Liver (tissue), 9 donors: Measurements from ENCODE around the gene NOL4L. TPM values are rescaled to one million over a fixed set of nuclear protein-coding genes. Genes with fewer than 3 reads are reported as not detected.

ENCODE experiments used
- DNase-seq: peaks from one replicate; pipeline ENCODE4 v3.0.0-alpha.2; 2017; ENCODE audit warnings: low spot score
- H3K27ac ChIP-seq, 2 donors: one replicate each; pipeline ENCODE4 v1.7.0; 2013; ENCODE audit warnings: inconsistent platforms in 2 of 2, low read length in 2 of 2, control low read depth in 1 of 2, low read depth in 1 of 2, mild to moderate bottlenecking in 1 of 2
- H3K27me3 ChIP-seq, 4 donors: one replicate each; pipeline versions ENCODE4 v1.6.1 to v1.7.0; 2013; ENCODE audit warnings: low read length in 3 of 4, inconsistent platforms in 1 of 4, mild to moderate bottlenecking in 1 of 4, moderate library complexity in 1 of 4; ENCODE audit not compliant: control insufficient read depth in 4 of 4, insufficient read depth in 4 of 4
- H3K36me3 ChIP-seq, 4 donors: one replicate each; pipeline versions ENCODE4 v1.6.1 to v1.7.0; 2013; ENCODE audit warnings: low read length in 3 of 4, mild to moderate bottlenecking in 3 of 4, low read depth in 1 of 4, moderate library complexity in 1 of 4; ENCODE audit not compliant: control insufficient read depth in 4 of 4, insufficient read depth in 3 of 4
- H3K4me1 ChIP-seq, 4 donors: one replicate each; pipeline versions ENCODE4 v1.6.1 to v1.7.0; 2013; ENCODE audit warnings: low read length in 3 of 4, mild to moderate bottlenecking in 3 of 4, moderate library complexity in 1 of 4; ENCODE audit not compliant: control insufficient read depth in 4 of 4, insufficient read depth in 4 of 4
- H3K4me3 ChIP-seq, 3 donors: one replicate each; pipeline versions ENCODE4 v1.6.1 to v1.7.0; 2013; ENCODE audit warnings: low read length in 3 of 3, control low read depth in 1 of 3, low read depth in 1 of 3, mild to moderate bottlenecking in 1 of 3
- H3K9ac ChIP-seq, 2 donors: one replicate each; pipeline ENCODE4 v1.7.0; 2013; ENCODE audit warnings: low read length in 2 of 2, mild to moderate bottlenecking in 2 of 2, moderate library complexity in 2 of 2, control low read depth in 1 of 2, low read depth in 1 of 2
- H3K9me3 ChIP-seq, 4 donors: one replicate each; pipeline versions ENCODE4 v1.6.1 to v1.7.0; 2013; ENCODE audit warnings: low read length in 3 of 4; ENCODE audit not compliant: control insufficient read depth in 4 of 4
- EGR1 ChIP-seq, 2 donors: IDR thresholded peaks; 2 replicates each; pipeline ENCODE4 v1.6.1; 2016 to 2018; ENCODE audit warnings: antibody characterized with exemption in 2 of 2, low read depth in 2 of 2
- FOXA1 ChIP-seq: IDR thresholded peaks from 2 replicates; pipeline ENCODE4 v1.6.1; 2016; ENCODE audit warnings: antibody characterized with exemption
- FOXA2 ChIP-seq: IDR thresholded peaks from 2 replicates; pipeline ENCODE4 v1.6.1; 2016; ENCODE audit warnings: antibody characterized with exemption
- GABPA ChIP-seq, 2 donors: IDR thresholded peaks in 1 of 2; conservative IDR thresholded peaks in 1 of 2; 2 replicates each; pipeline ENCODE4 v1.6.1; 2016; ENCODE audit warnings: antibody characterized with exemption in 2 of 2, mild to moderate bottlenecking in 1 of 2, moderate library complexity in 1 of 2
- HNF4A ChIP-seq, 2 donors: conservative IDR thresholded peaks; 2 replicates each; pipeline ENCODE4 v1.6.1; 2016; ENCODE audit warnings: antibody characterized with exemption in 2 of 2, mild to moderate bottlenecking in 2 of 2
- HNF4G ChIP-seq: IDR thresholded peaks from 2 replicates; pipeline ENCODE4 v1.6.1; 2016; ENCODE audit warnings: antibody characterized with exemption
- JUND ChIP-seq, 2 donors: IDR thresholded peaks; 2 replicates each; pipeline ENCODE4 v1.6.1; 2016; ENCODE audit warnings: antibody characterized with exemption in 2 of 2
- NR2F2 ChIP-seq: IDR thresholded peaks from 2 replicates; pipeline ENCODE4 v1.6.1; 2016; ENCODE audit warnings: antibody characterized with exemption
- RAD21 ChIP-seq, 2 donors: IDR thresholded peaks; 2 replicates each; pipeline ENCODE4 v1.6.1; 2016; ENCODE audit warnings: antibody characterized with exemption in 2 of 2, mild to moderate bottlenecking in 2 of 2
- RXRA ChIP-seq, 2 donors: IDR thresholded peaks; 2 replicates each; pipeline ENCODE4 v1.6.1; 2017 to 2018; ENCODE audit warnings: antibody characterized with exemption in 2 of 2, mild to moderate bottlenecking in 1 of 2
- SP1 ChIP-seq: IDR thresholded peaks from 2 replicates; pipeline ENCODE4 v1.6.1; 2018; ENCODE audit warnings: antibody characterized with exemption, mild to moderate bottlenecking
- TAF1 ChIP-seq: conservative IDR thresholded peaks from 2 replicates; pipeline ENCODE4 v1.6.1; 2016; ENCODE audit warnings: antibody characterized with exemption, mild to moderate bottlenecking
- YY1 ChIP-seq: IDR thresholded peaks from 2 replicates; pipeline ENCODE4 v1.6.1; 2016; ENCODE audit warnings: antibody characterized with exemption, mild to moderate bottlenecking
- WGBS: extraction: QIAGEN DNeasy Blood & Tissue Kit; methylation state at CpG from one replicate; pipeline ENCODE4 v1.1.7; 2013; 5-methylcytosine and 5-hydroxymethylcytosine counted together
- polyA plus RNA-seq, 2 donors: library from polyadenylated mRNA; stranded (reverse) in 1 of 2; unstranded in 1 of 2; fragments of 200-250 nt in 1 of 2; fragments of >200 nt in 1 of 2; fragmentation: Nextera tagmentation in 1 of 2; extraction: Ambion mirVana in 1 of 2; gene quantifications; one replicate each; pipeline versions ENCODE4 v1.2.1 to v1.2.3, GENCODE V29; 2013 to 2015
- total RNA-seq, 2 donors: library from RNA; depleted of rRNA; stranded (reverse); fragments of >200 nt; gene quantifications; one replicate each; pipeline ENCODE4 v1.2.3, GENCODE V29; 2014
- TF ChIP-seq, protein P1 (sequence below): IDR thresholded peaks from 2 replicates; pipeline ENCODE4 v1.6.1; 2016; ENCODE audit warnings: antibody characterized with exemption, mild to moderate bottlenecking
- TF ChIP-seq, protein P2 (sequence below): IDR thresholded peaks from 2 replicates; pipeline ENCODE4 v1.6.1; 2016; ENCODE audit warnings: antibody characterized with exemption
- TF ChIP-seq, protein P3 (sequence below): IDR thresholded peaks from 2 replicates; pipeline ENCODE4 v1.6.1; 2016; ENCODE audit warnings: antibody characterized with exemption
- TF ChIP-seq, protein P4 (sequence below): fragments of 150-350 bp; IDR thresholded peaks from 2 replicates; pipeline ENCODE4 v1.5.1; 2017; ENCODE audit warnings: improper control_type of control experiment, low read depth, low read length; ENCODE audit not compliant: missing input control
- TF ChIP-seq, protein P5 (sequence below): IDR thresholded peaks from 2 replicates; pipeline ENCODE4 v1.6.1; 2016; ENCODE audit warnings: antibody characterized with exemption
- donor health status: healthy.
- donor health status: healthy.
- donor health status: healthy.
- donor health status: healthy.
- donor health status: healthy.

The NOL4L gene
- total and polyA plus RNA-seq, 4 donors = 2.2 to 6.8 (median 4.3) TPM

DNA sequence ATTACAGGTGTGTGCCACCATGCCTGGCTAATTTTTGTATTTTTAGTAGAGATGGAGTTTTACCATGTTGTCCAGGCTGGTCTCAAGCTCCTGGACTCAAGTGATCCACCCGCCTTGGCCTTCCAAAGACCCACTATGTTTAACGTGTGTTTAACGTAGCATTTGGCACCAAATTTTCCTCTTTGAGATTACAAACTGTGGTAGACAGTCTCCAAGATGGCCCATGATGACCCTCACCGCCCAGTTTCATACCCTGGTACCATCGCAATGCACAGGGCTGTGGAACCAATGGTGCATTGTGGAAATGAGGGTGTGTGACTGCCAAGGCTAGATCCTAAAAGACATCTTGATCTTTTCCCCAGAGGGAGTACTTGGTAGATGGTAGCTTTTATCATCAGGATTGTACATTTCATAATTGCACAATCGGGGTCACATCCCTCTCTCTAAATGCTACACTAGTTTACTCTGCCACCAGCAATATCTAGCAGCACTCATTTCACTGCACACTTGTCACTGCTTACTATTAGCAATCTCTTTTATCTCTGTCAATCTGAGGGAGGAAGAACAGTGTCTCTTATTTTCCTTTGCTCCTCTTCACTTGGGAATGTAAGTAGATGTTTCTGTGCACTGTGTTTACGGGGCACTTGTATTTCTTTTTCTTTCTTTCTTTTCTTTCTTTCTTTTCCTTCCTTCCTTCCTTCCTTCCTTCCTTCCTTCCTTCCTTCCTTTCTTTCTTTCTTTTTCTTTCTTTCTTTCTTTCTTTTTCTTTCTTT is 96.9 kb downstream of the NOL4L start:
- no peaks in the 10 kb centered on the region for H3K27me3 ChIP-seq
- TF ChIP-seq GABPA (IDR thresholded peaks at IDR 0.05 in 1 of 2, conservative IDR thresholded peaks at IDR 0.05 in 1 of 2) (no peak), HNF4G (no peak), TAF1 (no peak), FOXA1 (no peak), YY1 (no peak), RXRA (IDR thresholded peaks at IDR 0.05) (no peak), FOXA2 (no peak), NR2F2 (no peak), RAD21 (IDR thresholded peaks at IDR 0.05) (no peak), EGR1 (IDR thresholded peaks at IDR 0.05; ENCODE audit: low read depth in 2 of 2) (no peak), JUND (IDR thresholded peaks at IDR 0.05) (no peak), HNF4A (conservative IDR thresholded peaks at IDR 0.05) (no peak), SP1 (no peak)
- TF ChIP-seq, protein P1, sequence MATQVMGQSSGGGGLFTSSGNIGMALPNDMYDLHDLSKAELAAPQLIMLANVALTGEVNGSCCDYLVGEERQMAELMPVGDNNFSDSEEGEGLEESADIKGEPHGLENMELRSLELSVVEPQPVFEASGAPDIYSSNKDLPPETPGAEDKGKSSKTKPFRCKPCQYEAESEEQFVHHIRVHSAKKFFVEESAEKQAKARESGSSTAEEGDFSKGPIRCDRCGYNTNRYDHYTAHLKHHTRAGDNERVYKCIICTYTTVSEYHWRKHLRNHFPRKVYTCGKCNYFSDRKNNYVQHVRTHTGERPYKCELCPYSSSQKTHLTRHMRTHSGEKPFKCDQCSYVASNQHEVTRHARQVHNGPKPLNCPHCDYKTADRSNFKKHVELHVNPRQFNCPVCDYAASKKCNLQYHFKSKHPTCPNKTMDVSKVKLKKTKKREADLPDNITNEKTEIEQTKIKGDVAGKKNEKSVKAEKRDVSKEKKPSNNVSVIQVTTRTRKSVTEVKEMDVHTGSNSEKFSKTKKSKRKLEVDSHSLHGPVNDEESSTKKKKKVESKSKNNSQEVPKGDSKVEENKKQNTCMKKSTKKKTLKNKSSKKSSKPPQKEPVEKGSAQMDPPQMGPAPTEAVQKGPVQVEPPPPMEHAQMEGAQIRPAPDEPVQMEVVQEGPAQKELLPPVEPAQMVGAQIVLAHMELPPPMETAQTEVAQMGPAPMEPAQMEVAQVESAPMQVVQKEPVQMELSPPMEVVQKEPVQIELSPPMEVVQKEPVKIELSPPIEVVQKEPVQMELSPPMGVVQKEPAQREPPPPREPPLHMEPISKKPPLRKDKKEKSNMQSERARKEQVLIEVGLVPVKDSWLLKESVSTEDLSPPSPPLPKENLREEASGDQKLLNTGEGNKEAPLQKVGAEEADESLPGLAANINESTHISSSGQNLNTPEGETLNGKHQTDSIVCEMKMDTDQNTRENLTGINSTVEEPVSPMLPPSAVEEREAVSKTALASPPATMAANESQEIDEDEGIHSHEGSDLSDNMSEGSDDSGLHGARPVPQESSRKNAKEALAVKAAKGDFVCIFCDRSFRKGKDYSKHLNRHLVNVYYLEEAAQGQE = no peak
- TF ChIP-seq, protein P2, sequence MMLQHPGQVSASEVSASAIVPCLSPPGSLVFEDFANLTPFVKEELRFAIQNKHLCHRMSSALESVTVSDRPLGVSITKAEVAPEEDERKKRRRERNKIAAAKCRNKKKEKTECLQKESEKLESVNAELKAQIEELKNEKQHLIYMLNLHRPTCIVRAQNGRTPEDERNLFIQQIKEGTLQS = no peak
- TF ChIP-seq, protein P3, sequence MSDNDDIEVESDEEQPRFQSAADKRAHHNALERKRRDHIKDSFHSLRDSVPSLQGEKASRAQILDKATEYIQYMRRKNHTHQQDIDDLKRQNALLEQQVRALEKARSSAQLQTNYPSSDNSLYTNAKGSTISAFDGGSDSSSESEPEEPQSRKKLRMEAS = no peak
- TF ChIP-seq, protein P4, sequence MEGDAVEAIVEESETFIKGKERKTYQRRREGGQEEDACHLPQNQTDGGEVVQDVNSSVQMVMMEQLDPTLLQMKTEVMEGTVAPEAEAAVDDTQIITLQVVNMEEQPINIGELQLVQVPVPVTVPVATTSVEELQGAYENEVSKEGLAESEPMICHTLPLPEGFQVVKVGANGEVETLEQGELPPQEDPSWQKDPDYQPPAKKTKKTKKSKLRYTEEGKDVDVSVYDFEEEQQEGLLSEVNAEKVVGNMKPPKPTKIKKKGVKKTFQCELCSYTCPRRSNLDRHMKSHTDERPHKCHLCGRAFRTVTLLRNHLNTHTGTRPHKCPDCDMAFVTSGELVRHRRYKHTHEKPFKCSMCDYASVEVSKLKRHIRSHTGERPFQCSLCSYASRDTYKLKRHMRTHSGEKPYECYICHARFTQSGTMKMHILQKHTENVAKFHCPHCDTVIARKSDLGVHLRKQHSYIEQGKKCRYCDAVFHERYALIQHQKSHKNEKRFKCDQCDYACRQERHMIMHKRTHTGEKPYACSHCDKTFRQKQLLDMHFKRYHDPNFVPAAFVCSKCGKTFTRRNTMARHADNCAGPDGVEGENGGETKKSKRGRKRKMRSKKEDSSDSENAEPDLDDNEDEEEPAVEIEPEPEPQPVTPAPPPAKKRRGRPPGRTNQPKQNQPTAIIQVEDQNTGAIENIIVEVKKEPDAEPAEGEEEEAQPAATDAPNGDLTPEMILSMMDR = no peak
- TF ChIP-seq, protein P5, sequence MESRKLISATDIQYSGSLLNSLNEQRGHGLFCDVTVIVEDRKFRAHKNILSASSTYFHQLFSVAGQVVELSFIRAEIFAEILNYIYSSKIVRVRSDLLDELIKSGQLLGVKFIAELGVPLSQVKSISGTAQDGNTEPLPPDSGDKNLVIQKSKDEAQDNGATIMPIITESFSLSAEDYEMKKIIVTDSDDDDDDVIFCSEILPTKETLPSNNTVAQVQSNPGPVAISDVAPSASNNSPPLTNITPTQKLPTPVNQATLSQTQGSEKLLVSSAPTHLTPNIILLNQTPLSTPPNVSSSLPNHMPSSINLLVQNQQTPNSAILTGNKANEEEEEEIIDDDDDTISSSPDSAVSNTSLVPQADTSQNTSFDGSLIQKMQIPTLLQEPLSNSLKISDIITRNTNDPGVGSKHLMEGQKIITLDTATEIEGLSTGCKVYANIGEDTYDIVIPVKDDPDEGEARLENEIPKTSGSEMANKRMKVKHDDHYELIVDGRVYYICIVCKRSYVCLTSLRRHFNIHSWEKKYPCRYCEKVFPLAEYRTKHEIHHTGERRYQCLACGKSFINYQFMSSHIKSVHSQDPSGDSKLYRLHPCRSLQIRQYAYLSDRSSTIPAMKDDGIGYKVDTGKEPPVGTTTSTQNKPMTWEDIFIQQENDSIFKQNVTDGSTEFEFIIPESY = no peak
- 97% methylated on average over 7 of the region's 7 CpGs for WGBS
- no peak overlapping the region for H3K27ac ChIP-seq
- H3K4me1 ChIP-seq = peaks cover 6 to 24% (median 15%) of the 10 kb centered on the region in 4 donors
- DNase-seq = no peak
- no peak overlapping the region for H3K9ac ChIP-seq
- H3K9me3 ChIP-seq = no peaks in the 10 kb centered on the region
- H3K4me3 ChIP-seq = no peak overlapping the region
- H3K36me3 ChIP-seq = no peaks in the 10 kb centered on the region
